MG63 (cell line): ENCODE measurements around the gene ARL16. TPM values are rescaled to one million over a fixed set of nuclear protein-coding genes. Genes with fewer than 3 reads are reported as not detected.

Source experiments
- DNase-seq: peaks from one replicate; pipeline ENCODE4 v3.0.0-alpha.2; 2020
- H3K27me3 ChIP-seq: fragments of 250-450 bp; sonication (Bioruptor Pico); 2 replicates; pipeline ENCODE4 v1.5.1; 2020; ENCODE audit warnings: mild to moderate bottlenecking, moderate library complexity
- H3K36me3 ChIP-seq: fragments of 250-450 bp; sonication (Bioruptor Pico); 2 replicates; pipeline ENCODE4 v1.5.1; 2020; ENCODE audit warnings: mild to moderate bottlenecking, moderate library complexity
- H3K4me3 ChIP-seq: fragments of 250-450 bp; sonication (Bioruptor Pico); 2 replicates; pipeline ENCODE4 v1.5.1; 2020; ENCODE audit warnings: mild to moderate bottlenecking, moderate library complexity
- H3K9me3 ChIP-seq: fragments of 250-450 bp; sonication (Bioruptor Pico); 2 replicates; pipeline ENCODE4 v1.5.1; 2020; ENCODE audit warnings: mild to moderate bottlenecking, moderate library complexity
- total RNA-seq: library from RNA; depleted of rRNA; stranded (reverse); fragments of >200 nt; shearing (Covaris generic); gene quantifications from 2 replicates; pipeline ENCODE4 v1.2.3, GENCODE V29; 2014; ENCODE audit warnings: low replicate concordance

The ARL16 gene
- total RNA-seq, 1 experiment from 2014 or later = 47.8 TPM

DNA sequence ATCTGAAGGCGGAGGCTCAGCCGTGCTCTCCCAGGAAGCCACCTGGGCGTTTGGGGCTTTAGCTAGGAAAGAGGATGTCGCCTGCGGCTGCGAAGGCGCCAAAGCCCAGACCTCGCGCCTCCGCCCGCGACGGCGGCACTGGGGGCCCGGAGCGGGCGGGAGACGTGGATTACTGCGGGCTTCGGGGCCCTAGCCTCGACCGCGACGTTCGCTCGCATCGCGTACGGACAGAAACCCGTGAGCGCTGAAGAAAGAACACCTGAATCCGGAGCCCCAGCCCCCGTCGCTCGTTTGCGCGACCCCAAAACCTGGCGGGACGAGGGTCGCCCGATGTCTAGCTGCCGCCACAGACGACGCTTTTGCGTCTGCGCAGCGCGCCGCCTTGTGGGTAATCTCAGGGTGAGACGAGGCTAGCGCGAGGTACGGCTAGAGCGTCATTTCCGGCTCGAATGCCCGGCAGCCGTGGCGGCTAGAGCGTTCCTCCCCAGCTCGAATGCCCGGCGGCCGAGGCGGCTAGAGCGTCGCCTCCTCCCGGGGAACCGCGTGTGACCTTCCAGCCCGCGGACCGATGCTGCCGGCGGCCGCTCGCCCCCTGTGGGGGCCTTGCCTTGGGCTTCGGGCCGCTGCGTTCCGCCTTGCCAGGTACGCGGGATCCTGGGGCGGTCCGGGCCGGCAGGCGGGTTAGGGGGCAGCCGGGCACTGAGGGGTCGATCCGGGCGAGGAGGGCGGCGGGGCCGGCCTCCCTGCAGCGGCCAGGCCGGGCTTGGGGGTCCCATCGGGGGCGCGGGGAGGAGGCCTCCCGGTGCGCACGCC, 19.5 kb upstream of the ARL16 start, which contains the start of gene MRPL12:
Gene MRPL12, plus strand, starts transcription at position 434 of the 813 bp plus-strand sequence. Its CDS starts 135 bp downstream, at position 569.
- Histone ChIP-seq H3K27me3 (no peaks in the 10 kb centered on the region), H3K4me3 (peak within 1 kb of the TSS; percentile 92), H3K9me3 (no peaks in the 10 kb centered on the region), H3K36me3 (peaks cover 87% of the 10 kb centered on the region)
- DNase-seq = peak; percentile 92

DNA sequence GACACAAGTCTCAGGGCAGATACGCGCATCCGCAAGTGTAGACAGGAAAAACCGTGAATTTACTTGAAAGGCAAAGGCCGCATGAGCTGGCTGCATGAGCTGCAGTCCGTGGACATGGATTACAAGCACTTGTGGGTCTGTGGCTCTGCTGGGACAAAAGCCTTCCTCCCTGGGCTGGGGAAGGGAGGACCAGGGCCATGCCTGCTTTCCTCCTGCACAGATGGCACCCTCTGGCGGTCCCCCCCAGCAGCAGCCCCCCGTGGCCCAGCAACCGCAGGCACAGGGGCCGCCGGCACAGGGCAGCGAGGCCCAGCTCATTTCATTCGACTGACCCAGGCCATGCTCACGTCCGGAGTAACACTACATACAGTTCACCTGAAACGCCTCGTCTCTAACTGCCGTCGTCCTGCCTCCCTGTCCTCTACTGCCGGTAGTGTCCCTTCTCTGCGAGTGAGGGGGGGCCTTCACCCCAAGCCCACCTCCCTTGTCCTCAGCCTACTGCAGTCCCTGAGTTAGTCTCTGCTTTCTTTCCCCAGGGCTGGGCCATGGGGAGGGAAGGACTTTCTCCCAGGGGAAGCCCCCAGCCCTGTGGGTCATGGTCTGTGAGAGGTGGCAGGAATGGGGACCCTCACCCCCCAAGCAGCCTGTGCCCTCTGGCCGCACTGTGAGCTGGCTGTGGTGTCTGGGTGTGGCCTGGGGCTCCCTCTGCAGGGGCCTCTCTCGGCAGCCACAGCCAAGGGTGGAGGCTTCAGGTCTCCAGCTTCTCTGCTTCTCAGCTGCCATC, 17.9 kb upstream of the ARL16 start:
- H3K27me3 ChIP-seq = no peaks in the 10 kb centered on the region
- DNase-seq = no peak
- H3K9me3 ChIP-seq = no peaks in the 10 kb centered on the region
- H3K4me3 ChIP-seq = peak overlapping the region; percentile 92
- peaks cover 87% of the 10 kb centered on the region for H3K36me3 ChIP-seq

DNA sequence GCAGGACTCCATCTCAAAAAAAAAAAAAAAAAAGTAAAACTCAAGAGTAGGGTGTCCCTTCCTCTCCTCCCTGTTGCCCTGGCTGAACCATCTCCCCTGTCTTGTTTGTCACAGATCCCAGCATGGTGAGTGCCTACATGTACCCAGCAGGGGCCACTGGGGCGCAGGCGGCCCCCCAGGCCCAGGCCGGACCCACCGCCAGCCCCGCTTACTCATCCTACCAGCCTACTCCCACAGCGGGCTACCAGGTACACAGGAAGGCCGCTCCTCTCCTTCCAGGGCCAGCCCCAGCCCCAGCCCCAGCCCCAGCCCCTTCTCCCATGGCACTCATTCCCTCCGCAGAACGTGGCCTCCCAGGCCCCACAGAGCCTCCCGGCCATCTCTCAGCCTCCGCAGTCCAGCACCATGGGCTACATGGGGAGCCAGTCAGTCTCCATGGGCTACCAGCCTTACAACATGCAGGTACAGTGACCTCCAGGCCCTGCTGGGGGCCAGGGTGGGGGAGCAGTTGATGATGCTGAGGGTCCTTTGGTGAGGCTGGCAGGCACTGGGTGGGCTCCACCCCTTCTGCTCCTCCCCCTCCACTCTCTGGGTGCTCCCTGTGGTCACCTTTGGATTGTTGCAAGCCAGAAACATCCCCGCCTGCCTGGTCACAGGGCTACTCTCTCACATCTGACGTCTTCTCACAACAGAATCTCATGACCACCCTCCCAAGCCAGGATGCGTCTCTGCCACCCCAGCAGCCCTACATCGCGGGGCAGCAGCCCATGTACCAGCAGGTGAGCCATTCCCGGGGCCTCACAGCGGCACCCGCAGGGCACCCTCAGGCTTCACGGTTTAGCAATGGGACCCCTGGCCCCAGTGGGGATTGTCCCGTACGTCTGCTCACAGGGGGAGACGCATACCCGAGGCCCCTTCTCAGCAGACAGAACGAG, 17.0 kb upstream of the ARL16 start:
- Histone ChIP-seq H3K27me3 (no peaks in the 10 kb centered on the region), H3K4me3 (peak overlapping the region; percentile 92), H3K36me3 (peaks cover 87% of the 10 kb centered on the region), H3K9me3 (no peaks in the 10 kb centered on the region)
- no peak for DNase-seq

DNA sequence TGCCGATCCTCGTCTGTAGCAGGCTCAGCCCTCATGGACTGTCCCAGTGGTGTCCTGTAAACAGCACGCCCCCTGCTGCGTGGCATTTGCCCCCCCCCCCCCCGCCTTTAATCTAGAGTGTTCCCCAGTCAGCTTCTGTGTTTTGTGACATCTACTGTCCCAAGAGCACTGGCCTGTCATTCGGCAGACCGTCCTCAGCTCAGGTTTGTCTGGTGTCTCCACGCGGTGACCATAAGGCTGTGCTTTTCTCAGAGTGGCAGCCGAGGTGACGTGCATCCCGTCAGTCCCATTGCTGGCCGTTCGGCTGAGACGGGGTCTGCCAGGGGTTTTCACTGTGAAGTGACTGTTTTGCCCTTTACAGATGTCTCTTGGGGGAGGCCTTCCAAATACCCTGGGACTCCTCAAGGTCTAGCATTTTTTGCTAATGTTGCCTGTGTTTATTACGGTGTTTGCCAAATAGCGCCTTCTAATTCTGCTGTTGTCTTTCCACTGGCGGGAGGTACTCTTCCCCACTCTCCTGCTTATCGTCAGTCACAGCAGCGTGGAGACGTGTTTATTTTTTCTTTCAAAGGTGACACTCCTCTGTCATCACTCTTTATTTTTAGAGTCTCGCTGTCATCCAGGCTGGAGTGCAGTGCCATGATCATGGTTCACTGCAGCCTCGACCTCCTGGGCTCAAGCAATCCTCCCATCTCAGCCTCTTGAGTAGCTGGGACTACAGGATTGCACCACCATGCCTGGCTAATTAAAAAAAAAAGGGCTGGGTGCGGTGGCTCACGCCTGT, 13.9 kb upstream of the ARL16 start:
- DNase-seq = no peak
- Histone ChIP-seq H3K9me3 (no peaks in the 10 kb centered on the region), H3K36me3 (peaks cover 95% of the 10 kb centered on the region), H3K4me3 (no peak overlapping the region), H3K27me3 (no peaks in the 10 kb centered on the region)

DNA sequence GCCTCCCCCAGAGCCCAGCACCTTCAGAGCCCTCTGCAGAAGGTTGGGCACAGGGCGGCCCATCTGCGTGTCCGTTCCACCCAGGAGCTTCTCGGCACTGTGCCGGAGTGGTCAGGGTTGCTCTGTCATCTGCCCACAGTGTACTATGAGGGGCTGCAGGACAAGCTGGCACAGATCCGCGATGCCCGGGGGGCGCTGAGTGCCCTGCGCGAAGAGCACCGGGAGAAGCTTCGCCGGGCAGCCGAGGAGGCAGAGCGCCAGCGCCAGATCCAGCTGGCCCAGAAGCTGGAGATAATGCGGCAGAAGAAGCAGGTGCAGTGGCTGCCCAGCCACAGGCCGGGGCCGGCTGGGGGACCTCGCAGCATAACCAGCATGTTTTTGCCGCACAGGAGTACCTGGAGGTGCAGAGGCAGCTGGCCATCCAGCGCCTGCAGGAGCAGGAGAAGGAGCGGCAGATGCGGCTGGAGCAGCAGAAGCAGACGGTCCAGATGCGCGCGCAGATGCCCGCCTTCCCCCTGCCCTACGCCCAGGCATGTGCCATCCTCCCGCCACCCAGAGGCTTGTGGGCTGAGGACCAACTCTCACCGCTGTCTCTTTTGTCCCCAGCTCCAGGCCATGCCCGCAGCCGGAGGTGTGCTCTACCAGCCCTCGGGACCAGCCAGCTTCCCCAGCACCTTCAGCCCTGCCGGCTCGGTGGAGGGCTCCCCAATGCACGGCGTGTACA, 12.8 kb upstream of the ARL16 start:
- DNase-seq = no peak
- H3K36me3 ChIP-seq = peaks cover 95% of the 10 kb centered on the region
- no peaks in the 10 kb centered on the region for H3K27me3 ChIP-seq
- H3K9me3 ChIP-seq = no peaks in the 10 kb centered on the region
- no peak overlapping the region for H3K4me3 ChIP-seq

DNA sequence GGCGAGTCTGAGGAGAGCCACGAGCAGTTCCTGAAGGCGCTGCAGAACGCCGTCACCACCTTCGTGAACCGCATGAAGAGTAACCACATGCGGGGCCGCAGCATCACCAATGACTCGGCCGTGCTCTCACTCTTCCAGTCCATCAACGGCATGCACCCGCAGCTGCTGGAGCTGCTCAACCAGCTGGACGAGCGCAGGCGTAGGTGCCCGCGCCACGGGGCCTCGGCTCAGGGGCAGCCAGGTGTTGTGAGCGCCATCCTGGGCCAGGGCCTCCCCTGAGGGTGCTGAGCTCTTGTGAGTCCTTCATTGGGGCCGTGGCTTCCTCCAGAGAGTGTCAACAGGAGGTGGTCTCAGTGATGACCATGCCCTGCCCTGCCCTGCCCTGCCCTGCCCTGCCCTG, 12.2 kb upstream of the ARL16 start:
- no peak for DNase-seq
- H3K27me3 ChIP-seq = no peaks in the 10 kb centered on the region
- no peaks in the 10 kb centered on the region for H3K9me3 ChIP-seq
- no peak overlapping the region for H3K4me3 ChIP-seq
- H3K36me3 ChIP-seq = peaks cover 93% of the 10 kb centered on the region

DNA sequence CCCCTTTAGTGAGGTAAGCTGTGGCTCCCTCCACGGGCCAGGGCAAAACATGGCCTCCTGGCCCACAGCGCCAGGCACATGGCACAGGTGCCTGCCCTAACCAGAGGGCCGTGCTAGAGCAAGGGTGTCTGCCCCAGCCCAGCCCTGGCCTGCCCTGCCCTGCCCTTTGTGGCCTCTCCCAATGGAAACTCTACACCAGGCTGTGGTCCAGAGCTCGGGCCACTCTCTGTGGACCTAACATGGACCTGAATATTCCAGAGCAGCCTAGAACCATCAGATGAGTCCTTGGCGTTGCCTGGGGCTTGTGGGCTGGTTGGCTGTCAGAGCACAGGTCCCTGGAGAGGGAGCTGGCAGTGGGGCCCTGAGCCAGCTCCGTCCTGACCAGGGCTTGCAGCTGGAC, 11.6 kb upstream of the ARL16 start:
- no peaks in the 10 kb centered on the region for H3K9me3 ChIP-seq
- DNase-seq = no peak
- peaks cover 96% of the 10 kb centered on the region for H3K36me3 ChIP-seq
- H3K4me3 ChIP-seq = no peak overlapping the region
- H3K27me3 ChIP-seq = no peaks in the 10 kb centered on the region

DNA sequence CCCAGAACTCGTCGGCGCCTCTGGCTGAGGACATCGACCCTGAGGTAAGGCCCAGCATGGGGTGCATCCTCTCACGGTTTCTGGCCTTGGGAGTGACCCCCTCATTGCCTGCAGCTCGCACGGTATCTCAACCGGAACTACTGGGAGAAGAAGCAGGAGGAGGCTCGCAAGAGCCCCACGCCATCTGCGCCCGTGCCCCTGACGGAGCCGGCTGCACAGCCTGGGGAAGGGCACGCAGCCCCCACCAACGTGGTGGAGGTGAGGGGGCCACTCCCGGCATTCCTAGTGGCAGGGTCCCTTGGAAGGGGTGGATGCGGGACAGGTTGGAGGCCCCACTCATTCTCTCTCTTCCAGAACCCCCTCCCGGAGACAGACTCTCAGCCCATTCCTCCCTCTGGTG, 11.2 kb upstream of the ARL16 start:
- H3K4me3 ChIP-seq = no peak overlapping the region
- H3K9me3 ChIP-seq = no peaks in the 10 kb centered on the region
- DNase-seq = no peak
- H3K27me3 ChIP-seq = no peaks in the 10 kb centered on the region
- H3K36me3 ChIP-seq = peaks cover 97% of the 10 kb centered on the region

DNA sequence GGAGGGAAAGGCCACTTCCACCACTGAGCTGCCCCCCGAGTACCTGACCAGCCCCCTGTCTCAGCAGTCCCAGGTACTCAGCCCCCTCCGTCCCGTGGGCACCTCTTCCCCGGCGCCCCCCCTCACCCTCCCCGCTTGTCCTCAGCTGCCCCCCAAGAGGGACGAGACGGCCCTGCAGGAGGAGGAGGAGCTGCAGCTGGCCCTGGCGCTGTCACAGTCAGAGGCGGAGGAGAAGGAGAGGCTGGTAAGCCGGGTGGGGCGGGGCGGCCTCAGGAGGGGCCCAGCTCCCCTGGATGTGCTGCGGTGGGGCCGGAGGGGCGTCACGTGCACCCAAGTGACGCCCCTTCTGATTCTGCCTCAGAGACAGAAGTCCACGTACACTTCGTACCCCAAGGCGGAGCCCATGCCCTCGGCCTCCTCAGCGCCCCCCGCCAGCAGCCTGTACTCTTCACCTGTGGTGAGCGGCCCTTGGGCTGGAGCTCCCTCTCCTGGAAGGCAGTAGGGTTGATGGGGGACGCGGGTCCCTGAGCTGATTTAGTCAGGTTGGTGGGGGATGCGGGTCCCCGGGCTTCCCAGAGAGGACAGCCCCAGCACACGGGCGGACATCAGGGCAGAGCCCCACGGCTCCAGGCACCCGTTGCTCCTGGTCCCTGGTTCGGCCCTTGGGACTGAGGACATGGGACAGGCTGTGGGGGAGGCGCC, 10.1 kb upstream of the ARL16 start:
- Histone ChIP-seq H3K27me3 (no peaks in the 10 kb centered on the region), H3K36me3 (peaks cover 97% of the 10 kb centered on the region), H3K4me3 (no peak overlapping the region), H3K9me3 (no peaks in the 10 kb centered on the region)
- DNase-seq = no peak

DNA sequence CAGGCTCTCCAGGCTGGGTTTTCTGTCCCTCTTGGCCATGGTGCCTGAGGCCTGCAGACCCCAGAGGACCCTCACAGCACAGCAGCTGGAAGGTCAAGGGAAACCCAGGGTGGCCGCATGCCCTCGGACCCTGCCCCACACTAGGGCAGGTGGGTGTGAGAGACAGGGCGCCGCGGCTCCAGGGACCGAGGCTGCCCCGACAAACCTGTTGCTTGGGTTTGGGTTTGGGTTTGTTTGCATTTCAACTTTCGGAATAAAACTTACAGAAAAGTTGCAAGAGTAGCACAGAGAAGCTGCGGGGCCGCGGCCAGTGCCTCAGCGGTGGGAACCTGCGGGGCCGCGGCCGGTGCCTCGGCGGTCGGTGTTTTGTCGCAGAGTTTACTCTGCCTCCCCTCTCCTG, 8.0 kb upstream of the ARL16 start:
- Histone ChIP-seq H3K9me3 (no peaks in the 10 kb centered on the region), H3K4me3 (no peak overlapping the region), H3K36me3 (peaks cover 97% of the 10 kb centered on the region), H3K27me3 (no peaks in the 10 kb centered on the region)
- DNase-seq = no peak

DNA sequence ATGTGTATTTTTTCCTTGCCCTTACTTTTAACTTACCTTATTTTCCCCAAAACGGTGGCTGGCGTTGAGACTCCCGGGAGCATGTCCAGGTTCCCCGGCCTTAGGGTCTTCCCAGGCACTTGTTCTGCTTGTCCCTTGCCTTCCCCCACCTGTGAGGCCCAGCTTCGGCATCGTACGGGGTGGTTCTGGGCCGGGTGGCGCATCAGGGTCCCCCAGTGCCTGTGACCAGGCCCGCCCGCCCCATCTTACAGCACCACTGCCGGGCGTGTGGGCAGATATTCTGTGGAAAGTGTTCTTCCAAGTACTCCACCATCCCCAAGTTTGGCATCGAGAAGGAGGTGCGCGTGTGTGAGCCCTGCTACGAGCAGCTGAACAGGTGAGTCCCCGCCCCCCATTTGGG, 7.6 kb upstream of the ARL16 start:
- no peak for DNase-seq
- Histone ChIP-seq H3K36me3 (peaks cover 97% of the 10 kb centered on the region), H3K4me3 (no peak overlapping the region), H3K9me3 (no peaks in the 10 kb centered on the region), H3K27me3 (no peaks in the 10 kb centered on the region)

DNA sequence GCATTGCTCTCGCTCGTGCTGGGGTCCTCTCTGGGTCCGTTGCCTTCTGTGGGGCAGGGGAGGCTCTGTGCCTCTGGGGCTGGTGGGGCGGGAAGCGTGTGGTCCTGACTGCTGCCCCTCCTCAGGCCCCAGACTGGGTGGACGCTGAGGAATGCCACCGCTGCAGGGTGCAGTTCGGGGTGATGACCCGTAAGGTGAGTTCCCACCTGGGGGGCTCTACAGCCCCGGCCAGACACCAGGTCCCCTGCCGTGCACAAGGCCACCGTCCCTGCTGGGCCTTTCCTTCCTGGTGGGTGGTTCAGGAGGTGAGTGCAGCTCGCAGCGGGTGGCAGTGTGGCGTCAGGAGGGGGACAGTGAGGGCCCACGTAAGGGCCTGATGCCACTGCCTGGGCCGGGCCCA, 7.0 kb upstream of the ARL16 start:
- DNase-seq = no peak
- no peaks in the 10 kb centered on the region for H3K9me3 ChIP-seq
- H3K36me3 ChIP-seq = peaks cover 96% of the 10 kb centered on the region
- no peaks in the 10 kb centered on the region for H3K27me3 ChIP-seq
- H3K4me3 ChIP-seq = no peak overlapping the region

DNA sequence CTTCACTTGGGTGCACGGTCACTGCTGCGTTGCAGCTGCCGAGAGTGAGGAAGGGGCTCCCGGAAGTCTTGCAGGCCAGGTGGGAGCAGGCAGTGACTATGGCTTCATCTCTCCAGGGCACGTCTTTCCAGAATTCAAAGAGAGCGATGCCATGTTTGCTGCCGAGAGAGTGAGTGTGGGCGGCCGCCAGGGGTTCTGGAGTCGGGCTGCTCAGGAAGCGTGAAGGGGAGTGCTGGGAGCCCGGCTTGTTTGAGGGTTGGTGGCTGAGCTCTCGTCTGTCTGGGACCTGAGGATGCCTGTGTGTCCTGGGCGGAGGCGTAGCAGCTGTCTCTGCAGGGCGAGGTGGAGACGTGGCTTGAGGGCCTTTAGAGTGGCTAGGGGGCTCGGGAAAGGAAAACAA, 6.5 kb upstream of the ARL16 start:
- H3K27me3 ChIP-seq = no peaks in the 10 kb centered on the region
- no peak for DNase-seq
- peaks cover 95% of the 10 kb centered on the region for H3K36me3 ChIP-seq
- no peaks in the 10 kb centered on the region for H3K9me3 ChIP-seq
- H3K4me3 ChIP-seq = no peak overlapping the region

DNA sequence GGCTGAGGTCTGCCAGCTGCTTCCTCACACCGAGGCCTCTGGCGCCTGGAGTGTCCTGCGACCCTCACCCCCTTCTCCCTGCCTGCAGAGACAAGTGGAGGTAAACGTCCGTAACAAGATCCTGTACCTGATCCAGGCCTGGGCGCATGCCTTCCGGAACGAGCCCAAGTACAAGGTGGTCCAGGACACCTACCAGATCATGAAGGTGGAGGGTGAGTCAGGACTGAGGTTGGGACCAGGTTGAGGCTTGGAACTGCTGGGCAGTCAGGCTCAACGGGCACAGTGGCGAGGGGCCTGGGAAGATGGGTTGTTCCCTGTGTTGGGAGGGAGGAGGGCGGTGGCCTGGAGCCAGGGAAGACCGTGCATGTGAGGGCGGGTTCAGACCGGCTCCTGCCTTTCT, 5.0 kb upstream of the ARL16 start:
- H3K36me3 ChIP-seq = peaks cover 86% of the 10 kb centered on the region

More for the DNA sequence above, 5.0 kb upstream of the ARL16 start:
- no peak for DNase-seq
- Histone ChIP-seq H3K27me3 (no peaks in the 10 kb centered on the region), H3K4me3 (no peak overlapping the region), H3K9me3 (no peaks in the 10 kb centered on the region)
